ENCODE data around the gene NOL12. TPM values are rescaled to one million over a fixed set of nuclear protein-coding genes. Genes with fewer than 3 reads are reported as not detected.

The NOL12 gene
- polyA plus RNA-seq, 1 of the 3 experiments (the other 2 are of a cell fraction), result 52.2 TPM

DNA sequence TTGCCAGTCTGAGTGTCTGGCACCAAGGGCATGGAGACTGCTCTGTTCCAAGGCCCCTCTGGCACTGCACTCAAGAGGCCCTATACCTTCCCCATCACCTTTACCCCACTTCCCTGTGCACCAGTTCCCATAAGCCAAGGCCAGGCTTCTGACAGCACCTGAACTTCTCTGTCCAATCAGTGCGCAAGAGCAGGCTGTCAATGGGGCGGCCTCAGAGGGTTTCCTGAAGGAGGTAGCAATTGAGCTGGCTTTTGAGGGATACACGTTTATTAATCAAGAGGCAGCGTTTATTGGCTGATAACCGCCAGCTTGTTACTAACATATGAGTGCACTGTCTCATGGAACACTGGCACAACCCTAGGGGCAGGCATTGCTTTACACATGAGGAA is 44.6 kb upstream of the NOL12 start (continued):
- TF ChIP-seq SIN3A (IDR thresholded peaks at IDR 0.05; ENCODE audit: borderline replicate concordance, low read depth, low read length), result no peak
- TF ChIP-seq, protein P1, sequence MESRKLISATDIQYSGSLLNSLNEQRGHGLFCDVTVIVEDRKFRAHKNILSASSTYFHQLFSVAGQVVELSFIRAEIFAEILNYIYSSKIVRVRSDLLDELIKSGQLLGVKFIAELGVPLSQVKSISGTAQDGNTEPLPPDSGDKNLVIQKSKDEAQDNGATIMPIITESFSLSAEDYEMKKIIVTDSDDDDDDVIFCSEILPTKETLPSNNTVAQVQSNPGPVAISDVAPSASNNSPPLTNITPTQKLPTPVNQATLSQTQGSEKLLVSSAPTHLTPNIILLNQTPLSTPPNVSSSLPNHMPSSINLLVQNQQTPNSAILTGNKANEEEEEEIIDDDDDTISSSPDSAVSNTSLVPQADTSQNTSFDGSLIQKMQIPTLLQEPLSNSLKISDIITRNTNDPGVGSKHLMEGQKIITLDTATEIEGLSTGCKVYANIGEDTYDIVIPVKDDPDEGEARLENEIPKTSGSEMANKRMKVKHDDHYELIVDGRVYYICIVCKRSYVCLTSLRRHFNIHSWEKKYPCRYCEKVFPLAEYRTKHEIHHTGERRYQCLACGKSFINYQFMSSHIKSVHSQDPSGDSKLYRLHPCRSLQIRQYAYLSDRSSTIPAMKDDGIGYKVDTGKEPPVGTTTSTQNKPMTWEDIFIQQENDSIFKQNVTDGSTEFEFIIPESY (IDR thresholded peaks at IDR 0.05; ENCODE audit: borderline replicate concordance, low read depth), result no peak
- TF ChIP-seq, protein P2, sequence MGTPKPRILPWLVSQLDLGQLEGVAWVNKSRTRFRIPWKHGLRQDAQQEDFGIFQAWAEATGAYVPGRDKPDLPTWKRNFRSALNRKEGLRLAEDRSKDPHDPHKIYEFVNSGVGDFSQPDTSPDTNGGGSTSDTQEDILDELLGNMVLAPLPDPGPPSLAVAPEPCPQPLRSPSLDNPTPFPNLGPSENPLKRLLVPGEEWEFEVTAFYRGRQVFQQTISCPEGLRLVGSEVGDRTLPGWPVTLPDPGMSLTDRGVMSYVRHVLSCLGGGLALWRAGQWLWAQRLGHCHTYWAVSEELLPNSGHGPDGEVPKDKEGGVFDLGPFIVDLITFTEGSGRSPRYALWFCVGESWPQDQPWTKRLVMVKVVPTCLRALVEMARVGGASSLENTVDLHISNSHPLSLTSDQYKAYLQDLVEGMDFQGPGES (IDR thresholded peaks at IDR 0.05; ENCODE audit: low read depth, low read length), result no peak
- TF ChIP-seq, protein P3, sequence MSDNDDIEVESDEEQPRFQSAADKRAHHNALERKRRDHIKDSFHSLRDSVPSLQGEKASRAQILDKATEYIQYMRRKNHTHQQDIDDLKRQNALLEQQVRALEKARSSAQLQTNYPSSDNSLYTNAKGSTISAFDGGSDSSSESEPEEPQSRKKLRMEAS (IDR thresholded peaks at IDR 0.05; ENCODE audit: low read depth), result no peak

DNA sequence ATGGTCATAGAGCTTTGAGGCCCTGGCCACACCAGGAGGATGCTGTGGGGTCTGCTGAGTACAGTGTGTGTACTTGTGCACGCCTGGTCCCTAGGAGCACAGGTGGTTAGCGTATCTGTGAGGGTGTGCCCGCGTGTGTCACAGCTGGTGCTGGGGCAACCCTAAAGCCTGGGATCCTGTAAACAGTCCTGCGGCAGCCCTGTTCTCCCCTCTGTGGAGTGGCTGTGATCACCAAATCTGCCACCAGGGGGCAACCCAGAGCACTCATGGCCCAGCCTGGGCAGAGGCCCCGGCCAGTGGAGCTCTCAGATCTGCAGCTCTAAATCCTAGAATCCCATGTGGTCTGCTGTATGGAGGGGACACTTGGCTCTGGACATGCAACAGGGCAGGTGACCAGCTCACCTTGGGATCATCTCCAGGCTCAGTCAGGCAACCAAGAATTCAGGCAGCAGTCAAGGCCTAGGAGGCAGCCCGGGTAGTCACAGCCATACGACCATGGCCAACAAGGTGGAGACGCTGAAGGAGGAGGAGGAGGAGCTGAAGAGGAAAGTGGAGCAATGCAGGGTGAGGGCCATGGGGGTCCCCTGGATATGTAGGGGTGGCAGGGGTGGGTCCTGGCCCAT is 42.8 kb upstream of the NOL12 start:
- DNase-seq, result peak; percentile 91
- Histone ChIP-seq H3K4me2 (0 out of 2 replicates have a peak overlapping the region, but pooled peaks have one; percentile 33), H3K27me3 (ENCODE audit: insufficient read depth) (no peaks in the 10 kb centered on the region), H3K9me3 (no peaks in the 10 kb centered on the region), H3K79me2 (ENCODE audit: insufficient read depth) (peaks cover 7% of the 10 kb centered on the region; the same call in 1 of the 2 replicates), H3K9ac (no peak overlapping the region), H3K36me3 (replicated peaks in 1 of 2; ENCODE audit: control insufficient read depth in 1 of 2, insufficient read depth in 2 of 2, low read length in 1 of 2) (peaks cover 8 to 9% of the 10 kb centered on the region in 2 experiments), H3F3A (replicated peaks; ENCODE audit: insufficient read depth) (peaks cover 4% of the 10 kb centered on the region), H2AFZ (ENCODE audit: low read depth) (no peak overlapping the region), H3K4me3 (ENCODE audit: low read depth in 2 of 2, low read length in 1 of 2) (peak overlapping the region in 1 of 2 experiments; percentile 42; a peak in 1 of 4 replicates), H3K9me2 (no peaks in the 10 kb centered on the region), H3K4me1 (ENCODE audit: control insufficient read depth in 1 of 2, insufficient read depth in 2 of 2, low read depth in 1 of 2, low read length in 1 of 2) (peaks cover 4 to 26% of the 10 kb centered on the region in 2 experiments; a peak in 2 of 4 replicates), H3K27ac (ENCODE audit: low read depth in 2 of 2, low read length in 1 of 2) (no peak overlapping the region; a peak in 1 of 4 replicates), H4K20me1 (ENCODE audit: insufficient read depth) (0 out of 2 replicates have a peak, but pooled peaks cover 4% of the 10 kb centered on the region)
- WGBS (ENCODE audit: low lambda C conversion rate), result 48% methylated on average over 6 of the region's 9 CpGs
- no peak for TF ChIP-seq FOXM1 (IDR thresholded peaks at IDR 0.05; ENCODE audit: low read depth)
- TF ChIP-seq RAD21 (IDR thresholded peaks at IDR 0.05; ENCODE audit: low read length), result peak; percentile 76
- TF ChIP-seq FOSL2 (IDR thresholded peaks at IDR 0.05; ENCODE audit: borderline replicate concordance, low read depth), result no peak
- peak; percentile 89 for TF ChIP-seq SMC3 (IDR thresholded peaks at IDR 0.05; ENCODE audit: low read depth, low read length)
- TF ChIP-seq, protein P4, sequence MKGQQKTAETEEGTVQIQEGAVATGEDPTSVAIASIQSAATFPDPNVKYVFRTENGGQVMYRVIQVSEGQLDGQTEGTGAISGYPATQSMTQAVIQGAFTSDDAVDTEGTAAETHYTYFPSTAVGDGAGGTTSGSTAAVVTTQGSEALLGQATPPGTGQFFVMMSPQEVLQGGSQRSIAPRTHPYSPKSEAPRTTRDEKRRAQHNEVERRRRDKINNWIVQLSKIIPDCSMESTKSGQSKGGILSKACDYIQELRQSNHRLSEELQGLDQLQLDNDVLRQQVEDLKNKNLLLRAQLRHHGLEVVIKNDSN (IDR thresholded peaks at IDR 0.05; ENCODE audit: borderline replicate concordance, low read depth), result no peak
- no peak for TF ChIP-seq NRF1 (IDR thresholded peaks at IDR 0.05; ENCODE audit: low read depth, low read length)
- TF ChIP-seq, protein P5, sequence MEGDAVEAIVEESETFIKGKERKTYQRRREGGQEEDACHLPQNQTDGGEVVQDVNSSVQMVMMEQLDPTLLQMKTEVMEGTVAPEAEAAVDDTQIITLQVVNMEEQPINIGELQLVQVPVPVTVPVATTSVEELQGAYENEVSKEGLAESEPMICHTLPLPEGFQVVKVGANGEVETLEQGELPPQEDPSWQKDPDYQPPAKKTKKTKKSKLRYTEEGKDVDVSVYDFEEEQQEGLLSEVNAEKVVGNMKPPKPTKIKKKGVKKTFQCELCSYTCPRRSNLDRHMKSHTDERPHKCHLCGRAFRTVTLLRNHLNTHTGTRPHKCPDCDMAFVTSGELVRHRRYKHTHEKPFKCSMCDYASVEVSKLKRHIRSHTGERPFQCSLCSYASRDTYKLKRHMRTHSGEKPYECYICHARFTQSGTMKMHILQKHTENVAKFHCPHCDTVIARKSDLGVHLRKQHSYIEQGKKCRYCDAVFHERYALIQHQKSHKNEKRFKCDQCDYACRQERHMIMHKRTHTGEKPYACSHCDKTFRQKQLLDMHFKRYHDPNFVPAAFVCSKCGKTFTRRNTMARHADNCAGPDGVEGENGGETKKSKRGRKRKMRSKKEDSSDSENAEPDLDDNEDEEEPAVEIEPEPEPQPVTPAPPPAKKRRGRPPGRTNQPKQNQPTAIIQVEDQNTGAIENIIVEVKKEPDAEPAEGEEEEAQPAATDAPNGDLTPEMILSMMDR (IDR thresholded peaks at IDR 0.05), result peak; percentile 90
- TF ChIP-seq, protein P2 (IDR thresholded peaks at IDR 0.05; ENCODE audit: low read depth, low read length), result no peak
- no peak for TF ChIP-seq RFX5 (IDR thresholded peaks at IDR 0.05; ENCODE audit: low read length)
- no peak for TF ChIP-seq NFIC (IDR thresholded peaks at IDR 0.05; ENCODE audit: borderline replicate concordance)
- TF ChIP-seq MEF2A (IDR thresholded peaks at IDR 0.05; ENCODE audit: borderline replicate concordance, low read depth), result no peak
- no peak for TF ChIP-seq POLR2AphosphoS5 (IDR thresholded peaks at IDR 0.05; ENCODE audit: low read depth, low read length)
- TF ChIP-seq JUND (IDR thresholded peaks at IDR 0.05), result no peak
- TF ChIP-seq SIN3A (IDR thresholded peaks at IDR 0.05; ENCODE audit: borderline replicate concordance, low read depth, low read length), result no peak
- POLR2A ChIA-PET, result interaction anchor here (0.5 to 2.7 kb wide), 10 partner anchors 8 to 43 kb away, joined by 3 to 21 read pairs (median 4); partner anchors contain the start of genes NOL12 and PDXP
- CTCF ChIA-PET, result interaction anchor here (0.5 to 34.3 kb wide), 36 partner anchors 13 to 220 kb away, joined by 3 to 898 read pairs (median 5); partner anchors contain the start of genes GGA1, LGALS1, NOL12 and PDXP

Measured in SK-N-SH (cell line).